CD4-positive, alpha-beta T cell treated with Interleukin-10 for 1 hour (primary cell): Measurements from ENCODE around the gene LCORL.

Experiments used
- DNase-seq: peaks from one replicate; pipeline ENCODE4 v3.0.0-alpha.2; 2020

The LCORL gene

DNA sequence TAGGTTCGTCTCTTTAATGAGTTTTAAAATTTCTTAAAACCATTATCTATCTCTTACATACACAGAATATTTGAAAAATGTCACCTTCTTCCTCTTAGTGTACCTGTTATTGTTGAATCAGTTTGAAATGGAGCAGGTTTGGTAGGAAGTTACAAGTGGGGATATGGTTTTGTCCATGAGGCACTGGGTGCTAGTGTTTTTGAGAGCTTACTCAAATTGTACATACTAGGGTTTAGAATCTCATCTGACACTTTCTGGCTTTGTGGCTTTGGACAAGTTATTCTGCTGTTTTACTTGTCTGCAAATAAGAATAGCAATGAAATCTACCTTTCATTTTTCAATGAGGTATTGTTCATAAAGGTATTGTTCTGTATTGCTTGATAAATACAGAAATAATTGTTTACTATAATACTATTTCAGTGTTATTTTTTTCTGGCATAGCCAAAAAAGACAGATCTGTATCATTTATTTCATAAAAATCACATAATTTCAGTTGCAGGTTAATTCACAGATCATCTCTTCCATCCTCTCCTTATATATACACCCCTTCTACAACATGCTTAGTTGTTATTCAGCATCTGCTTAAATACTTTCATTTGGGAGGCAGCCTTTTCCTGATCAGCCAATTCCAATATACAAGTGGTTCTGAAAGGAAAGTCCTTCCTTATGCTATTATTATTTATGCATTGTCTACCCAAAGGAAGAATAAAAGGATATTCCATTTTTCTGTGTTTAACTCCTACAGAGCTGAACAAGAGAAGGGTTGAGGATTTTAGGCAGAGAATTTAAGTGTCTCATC lies 197.5 kb downstream of the LCORL start:
- DNase-seq, result no peak

- DNase-seq, result peak; percentile 68
Measured at GRCh38 chr4:17817027-17817426, 204.5 kb downstream of the LCORL start.

DNA sequence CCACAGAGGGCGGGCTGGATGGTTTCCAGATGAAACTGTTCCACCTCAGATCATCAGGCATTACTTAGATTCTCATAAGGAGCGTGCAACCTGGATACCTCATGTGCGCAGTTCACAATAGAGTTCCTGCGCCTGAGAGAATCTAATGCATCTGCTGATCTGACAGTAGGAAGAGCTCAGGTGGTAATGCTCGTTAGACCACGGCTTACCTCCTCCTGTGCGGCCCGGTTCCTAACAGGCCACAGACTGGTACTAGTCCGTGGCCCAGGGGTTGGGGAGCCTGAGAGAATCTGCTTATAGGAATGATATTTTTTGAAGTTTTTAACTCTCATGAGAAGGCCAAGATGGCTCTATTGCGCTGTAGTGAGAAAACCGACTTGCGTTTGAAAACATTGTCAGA lies 205.4 kb downstream of the LCORL start:
- DNase-seq, result no peak

- no peak for DNase-seq
Measured at GRCh38 chr4:17814140-17814539, 207.4 kb downstream of the LCORL start.

GRCh38 chr4:17812801-17813200 lies 208.8 kb downstream of the LCORL start:
- DNase-seq, result no peak

DNA sequence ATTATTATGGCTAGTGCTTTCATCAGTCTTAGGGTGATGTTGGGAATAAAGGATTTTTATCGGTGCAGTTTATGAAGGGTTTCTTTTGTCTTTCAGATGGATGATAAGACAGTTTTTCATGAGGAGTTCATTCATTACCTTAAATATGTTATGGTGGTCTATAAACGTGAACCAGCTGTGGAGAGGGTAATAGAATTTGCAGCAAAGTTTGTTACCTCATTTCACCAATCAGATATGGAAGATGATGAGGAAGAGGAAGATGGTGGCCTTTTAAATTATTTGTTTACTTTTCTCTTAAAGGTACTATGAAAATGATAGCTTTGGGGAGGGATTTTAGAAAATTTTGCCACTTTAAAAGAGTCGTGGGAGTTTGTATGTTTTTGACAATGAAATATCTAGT lies 209.4 kb downstream of the LCORL start:
- DNase-seq, result no peak

DNA sequence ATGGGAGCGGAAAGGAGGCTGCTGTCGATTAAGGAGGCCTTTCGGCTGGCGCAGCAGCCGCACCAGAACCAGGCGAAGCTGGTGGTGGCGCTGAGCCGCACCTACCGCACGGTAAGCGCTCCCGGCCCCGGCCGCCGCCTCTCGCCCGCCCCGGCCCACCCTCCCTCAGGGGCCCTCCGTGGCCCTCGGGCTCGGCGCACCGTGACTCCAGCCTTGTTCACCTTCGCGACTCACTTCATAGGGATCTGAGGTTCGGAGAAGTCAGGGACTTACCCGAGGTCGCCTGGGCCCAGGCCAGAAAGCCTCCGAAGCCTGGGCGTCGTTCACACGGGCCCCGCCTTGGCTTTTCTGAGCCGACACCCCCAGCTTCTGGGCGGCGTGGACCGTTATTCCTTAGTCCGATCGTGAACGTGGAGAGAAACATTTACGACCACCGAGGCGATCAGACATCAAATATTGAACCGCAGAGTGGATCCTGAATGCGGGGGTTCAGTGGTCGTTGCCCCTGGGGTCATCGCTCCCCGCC lies 210.4 kb downstream of the LCORL start:
- DNase-seq, result no peak

DNA sequence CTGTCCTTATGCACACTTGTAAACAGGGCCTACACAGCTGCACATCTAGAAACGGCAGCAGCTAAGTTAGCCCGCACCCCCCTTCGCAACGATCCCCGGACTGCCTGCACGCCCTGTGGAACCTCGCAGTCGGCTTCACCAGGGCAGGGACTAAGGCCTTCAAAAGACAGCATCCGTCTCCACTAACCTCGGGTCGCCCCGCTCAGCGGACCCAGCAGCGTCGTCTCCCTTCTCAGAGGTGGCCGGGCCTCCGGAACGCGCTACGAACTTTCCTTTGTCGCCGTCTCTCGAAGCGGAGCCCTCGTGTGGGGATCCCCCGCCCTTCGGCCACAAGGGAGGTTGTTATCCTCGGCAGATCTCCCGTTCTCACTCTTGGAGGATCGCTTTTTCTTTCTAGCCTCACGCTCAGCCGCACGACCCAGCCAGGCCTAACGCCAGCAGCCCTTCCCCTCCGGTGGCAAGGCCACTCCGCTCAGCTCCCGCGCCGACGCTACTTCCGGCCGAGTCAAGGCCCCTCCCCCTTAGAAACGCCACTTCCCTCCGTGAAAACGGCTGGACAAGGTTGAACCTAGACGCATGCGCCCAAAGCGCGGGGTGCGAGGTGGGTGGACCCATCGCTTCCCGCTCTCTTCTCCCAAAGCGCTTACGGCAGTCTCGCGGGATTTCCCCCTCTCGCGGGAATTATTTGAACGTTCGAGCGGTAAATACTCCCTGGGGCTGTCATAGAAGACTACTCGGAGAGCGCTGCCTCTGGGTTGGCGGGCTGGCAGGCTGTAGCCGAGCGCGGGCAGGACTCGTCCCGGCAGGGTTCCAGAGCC lies 211.1 kb downstream of the LCORL start, which contains the start of the genes DCAF16 and NCAPG:
TSS of gene DCAF16 (minus strand) at position 498 of the 818 bp plus-strand sequence. CDS start 6,616 bp downstream, outside the sequence.
TSS of gene NCAPG (plus strand) at position 720 of the 818 bp plus-strand sequence. CDS start 99 bp downstream, outside the sequence.
- peak; percentile 99 for DNase-seq

GRCh38 chr4:17809667-17810066 lies 211.9 kb downstream of the LCORL start:
- peak; percentile 21 for DNase-seq

GRCh38 chr4:17807446-17807845 lies 214.1 kb downstream of the LCORL start:
- no peak for DNase-seq

GRCh38 chr4:17805580-17806155 lies 215.9 kb downstream of the LCORL start:
- no peak for DNase-seq

GRCh38 chr4:17797808-17798207 lies 223.7 kb downstream of the LCORL start:
- no peak for DNase-seq

DNA sequence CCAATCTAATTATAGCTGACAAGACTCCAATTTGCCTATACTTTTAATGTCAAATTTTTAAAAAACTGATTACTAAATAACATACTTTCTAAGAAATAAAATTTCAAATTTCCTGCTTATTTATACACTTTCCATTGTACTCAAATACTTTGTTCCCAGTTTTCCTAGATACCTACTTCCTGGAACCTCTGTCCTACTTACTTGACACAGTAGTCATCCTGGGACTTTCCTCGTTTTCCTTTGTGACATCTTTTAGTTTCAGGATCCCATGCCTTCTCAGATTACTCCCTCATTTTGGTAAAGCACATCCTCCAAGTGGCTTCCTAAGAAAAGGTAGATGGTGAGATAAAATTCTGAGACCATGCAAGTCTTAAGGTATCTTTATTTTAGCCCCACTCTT lies 226.8 kb downstream of the LCORL start:
- DNase-seq, result no peak
